ENCODE measurements around the gene FBXO3.

Gene FBXO3

DNA sequence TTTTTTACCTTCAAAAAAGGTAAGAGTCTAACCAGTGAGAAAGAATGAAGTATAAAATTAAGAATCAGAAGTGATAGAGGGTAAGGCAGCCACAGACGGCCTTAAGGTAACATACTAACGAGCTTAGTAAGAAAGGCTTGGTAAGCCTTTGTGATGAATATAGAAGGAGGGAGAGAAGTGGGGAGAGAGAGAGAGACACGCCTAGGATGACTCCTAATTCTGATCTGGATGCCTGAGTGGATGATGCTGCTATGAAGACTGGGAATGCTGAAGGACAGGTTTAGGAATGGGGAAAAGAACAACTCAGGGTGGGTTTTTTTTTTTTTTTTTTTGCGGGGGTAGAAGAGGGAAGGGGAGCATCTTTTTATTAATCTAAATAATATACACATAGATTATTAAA, 4.8 kb downstream of the FBXO3 start:
- Histone ChIP-seq H3K4me1 (ENCODE audit: control insufficient read depth, insufficient read depth, low read length) (no peaks in the 10 kb centered on the region), H3K4me3 (ENCODE audit: low read depth, low read length) (no peak overlapping the region), H3K9ac (ENCODE audit: low read depth, low read length) (no peak overlapping the region), H3K27me3 (ENCODE audit: control insufficient read depth, insufficient read depth, low read length) (peaks cover 13% of the 10 kb centered on the region), H3K36me3 (ENCODE audit: control insufficient read depth, insufficient read depth, low read length) (no peaks in the 10 kb centered on the region), H3K9me3 (ENCODE audit: control insufficient read depth, insufficient read depth, low read length) (no peaks in the 10 kb centered on the region)

GRCh38 chr11:33767624-33768023, 6.7 kb downstream of the FBXO3 start:
- H3K36me3 ChIP-seq (ENCODE audit: control insufficient read depth, insufficient read depth, low read length) = no peaks in the 10 kb centered on the region

DNA sequence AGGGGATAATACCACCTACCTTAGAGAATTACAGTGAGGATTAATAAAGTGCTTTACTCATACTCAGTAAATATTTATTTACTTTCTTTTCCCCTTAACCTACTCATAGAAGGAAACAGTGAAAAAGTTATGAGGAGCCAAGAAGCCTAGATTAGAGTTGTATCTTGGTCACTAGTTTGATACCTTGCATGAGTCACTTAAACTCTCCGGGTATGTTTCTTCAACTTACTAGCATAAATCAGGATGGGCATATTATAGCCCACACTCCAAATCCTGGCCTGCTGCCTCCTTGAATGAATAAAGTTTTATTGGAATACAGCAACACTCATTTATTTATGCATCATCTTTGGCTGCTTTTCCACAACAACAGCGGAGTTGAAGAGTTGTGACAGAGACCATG, 8.2 kb downstream of the FBXO3 start:
- Histone ChIP-seq H3K36me3 (ENCODE audit: control insufficient read depth, insufficient read depth, low read length) (no peaks in the 10 kb centered on the region), H3K9ac (ENCODE audit: low read depth, low read length) (no peak overlapping the region), H3K4me3 (ENCODE audit: low read depth, low read length) (no peak overlapping the region), H3K4me1 (ENCODE audit: control insufficient read depth, insufficient read depth, low read length) (no peaks in the 10 kb centered on the region), H3K27me3 (ENCODE audit: control insufficient read depth, insufficient read depth, low read length) (no peaks in the 10 kb centered on the region), H3K9me3 (ENCODE audit: control insufficient read depth, insufficient read depth, low read length) (no peaks in the 10 kb centered on the region)

More at GRCh38 chr11:33767624-33768023, 6.7 kb downstream of the FBXO3 start:
- H3K9ac ChIP-seq (ENCODE audit: low read depth, low read length) = no peak overlapping the region
- H3K4me1 ChIP-seq (ENCODE audit: control insufficient read depth, insufficient read depth, low read length) = no peaks in the 10 kb centered on the region
- H3K9me3 ChIP-seq (ENCODE audit: control insufficient read depth, insufficient read depth, low read length) = no peaks in the 10 kb centered on the region
- no peak overlapping the region for H3K4me3 ChIP-seq (ENCODE audit: low read depth, low read length)
- H3K27me3 ChIP-seq (ENCODE audit: control insufficient read depth, insufficient read depth, low read length) = peaks cover 1% of the 10 kb centered on the region

DNA sequence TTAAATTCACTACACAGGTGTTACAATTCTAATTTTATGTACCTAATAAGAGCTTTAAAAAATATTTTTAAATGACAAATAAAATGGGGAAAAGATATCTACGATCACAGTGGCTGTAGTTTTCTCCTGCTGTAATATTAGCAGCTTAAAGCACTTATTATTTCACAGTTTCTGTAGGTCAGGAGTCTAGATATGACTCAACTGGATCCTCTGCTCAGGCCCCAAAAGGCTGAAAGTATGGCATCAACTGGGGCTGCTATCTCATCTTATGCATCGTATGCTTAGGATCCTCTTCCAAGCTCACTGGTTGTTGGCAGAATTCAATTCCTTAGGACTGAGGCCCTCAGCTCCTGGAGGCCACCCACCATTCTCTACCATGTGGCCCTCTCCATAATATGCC, 12.8 kb downstream of the FBXO3 start:
- no peaks in the 10 kb centered on the region for H3K27me3 ChIP-seq (ENCODE audit: control insufficient read depth, insufficient read depth, low read length)
- H3K36me3 ChIP-seq (ENCODE audit: control insufficient read depth, insufficient read depth, low read length) = no peaks in the 10 kb centered on the region
- H3K9me3 ChIP-seq (ENCODE audit: control insufficient read depth, insufficient read depth, low read length) = no peaks in the 10 kb centered on the region
- H3K4me1 ChIP-seq (ENCODE audit: control insufficient read depth, insufficient read depth, low read length) = no peaks in the 10 kb centered on the region
- H3K9ac ChIP-seq (ENCODE audit: low read depth, low read length) = no peak overlapping the region
- H3K4me3 ChIP-seq (ENCODE audit: low read depth, low read length) = no peak overlapping the region

- no peaks in the 10 kb centered on the region for H3K4me1 ChIP-seq (ENCODE audit: control insufficient read depth, insufficient read depth, low read length)
- H3K9me3 ChIP-seq (ENCODE audit: control insufficient read depth, insufficient read depth, low read length) = no peaks in the 10 kb centered on the region
- H3K4me3 ChIP-seq (ENCODE audit: low read depth, low read length) = no peak overlapping the region
- H3K27me3 ChIP-seq (ENCODE audit: control insufficient read depth, insufficient read depth, low read length) = no peaks in the 10 kb centered on the region
- H3K9ac ChIP-seq (ENCODE audit: low read depth, low read length) = no peak overlapping the region
- no peaks in the 10 kb centered on the region for H3K36me3 ChIP-seq (ENCODE audit: control insufficient read depth, insufficient read depth, low read length)
Observed at GRCh38 chr11:33753304-33753967, 20.9 kb downstream of the FBXO3 start.

DNA sequence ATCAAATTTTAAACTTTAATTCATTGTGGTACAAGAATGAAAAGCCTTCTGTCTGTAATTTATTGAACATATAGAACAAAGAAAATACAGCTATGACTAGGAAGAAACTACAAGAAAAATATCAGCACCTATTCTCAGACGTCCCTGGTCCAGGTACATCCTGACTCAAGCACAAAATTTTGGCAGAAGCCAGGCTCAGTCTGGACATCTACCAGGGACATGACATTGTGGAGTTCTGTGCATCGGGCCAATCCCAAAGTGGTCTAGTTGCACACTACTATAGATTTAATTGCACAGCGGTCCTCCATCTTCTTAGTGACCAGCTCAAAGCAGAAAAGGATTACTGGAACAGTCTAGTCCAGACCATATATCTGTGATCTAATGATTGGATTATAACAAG, 22.4 kb downstream of the FBXO3 start:
- Histone ChIP-seq H3K9me3 (ENCODE audit: control insufficient read depth, insufficient read depth, low read length) (no peaks in the 10 kb centered on the region), H3K4me3 (ENCODE audit: low read depth, low read length) (no peak overlapping the region), H3K9ac (ENCODE audit: low read depth, low read length) (no peak overlapping the region), H3K27me3 (ENCODE audit: control insufficient read depth, insufficient read depth, low read length) (no peaks in the 10 kb centered on the region), H3K36me3 (ENCODE audit: control insufficient read depth, insufficient read depth, low read length) (no peaks in the 10 kb centered on the region), H3K4me1 (ENCODE audit: control insufficient read depth, insufficient read depth, low read length) (no peaks in the 10 kb centered on the region)

- H3K9me3 ChIP-seq (ENCODE audit: control insufficient read depth, insufficient read depth, low read length) = no peaks in the 10 kb centered on the region
- H3K36me3 ChIP-seq (ENCODE audit: control insufficient read depth, insufficient read depth, low read length) = no peaks in the 10 kb centered on the region
- H3K9ac ChIP-seq (ENCODE audit: low read depth, low read length) = no peak overlapping the region
- no peaks in the 10 kb centered on the region for H3K27me3 ChIP-seq (ENCODE audit: control insufficient read depth, insufficient read depth, low read length)
- H3K4me3 ChIP-seq (ENCODE audit: low read depth, low read length) = no peak overlapping the region
- no peaks in the 10 kb centered on the region for H3K4me1 ChIP-seq (ENCODE audit: control insufficient read depth, insufficient read depth, low read length)
Observed at GRCh38 chr11:33747979-33748378, 26.3 kb downstream of the FBXO3 start.

- H3K4me1 ChIP-seq (ENCODE audit: control insufficient read depth, insufficient read depth, low read length) = no peaks in the 10 kb centered on the region
- no peak overlapping the region for H3K4me3 ChIP-seq (ENCODE audit: low read depth, low read length)
- no peak overlapping the region for H3K9ac ChIP-seq (ENCODE audit: low read depth, low read length)
- no peaks in the 10 kb centered on the region for H3K9me3 ChIP-seq (ENCODE audit: control insufficient read depth, insufficient read depth, low read length)
- H3K27me3 ChIP-seq (ENCODE audit: control insufficient read depth, insufficient read depth, low read length) = no peaks in the 10 kb centered on the region
- no peaks in the 10 kb centered on the region for H3K36me3 ChIP-seq (ENCODE audit: control insufficient read depth, insufficient read depth, low read length)
Observed at GRCh38 chr11:33743291-33743690, 31.0 kb downstream of the FBXO3 start.

- H3K36me3 ChIP-seq (ENCODE audit: control insufficient read depth, insufficient read depth, low read length) = no peaks in the 10 kb centered on the region
- no peaks in the 10 kb centered on the region for H3K9me3 ChIP-seq (ENCODE audit: control insufficient read depth, insufficient read depth, low read length)
- H3K4me1 ChIP-seq (ENCODE audit: control insufficient read depth, insufficient read depth, low read length) = no peaks in the 10 kb centered on the region
- no peak overlapping the region for H3K4me3 ChIP-seq (ENCODE audit: low read depth, low read length)
- no peaks in the 10 kb centered on the region for H3K27me3 ChIP-seq (ENCODE audit: control insufficient read depth, insufficient read depth, low read length)
- H3K9ac ChIP-seq (ENCODE audit: low read depth, low read length) = no peak overlapping the region
Observed at GRCh38 chr11:33742249-33742851, 32.0 kb downstream of the FBXO3 start.

- H3K4me3 ChIP-seq (ENCODE audit: low read depth, low read length) = no peak overlapping the region
- no peaks in the 10 kb centered on the region for H3K36me3 ChIP-seq (ENCODE audit: control insufficient read depth, insufficient read depth, low read length)
- H3K4me1 ChIP-seq (ENCODE audit: control insufficient read depth, insufficient read depth, low read length) = peaks cover 3% of the 10 kb centered on the region
- no peaks in the 10 kb centered on the region for H3K27me3 ChIP-seq (ENCODE audit: control insufficient read depth, insufficient read depth, low read length)
- no peak overlapping the region for H3K9ac ChIP-seq (ENCODE audit: low read depth, low read length)
- H3K9me3 ChIP-seq (ENCODE audit: control insufficient read depth, insufficient read depth, low read length) = no peaks in the 10 kb centered on the region
Observed at GRCh38 chr11:33741806-33742205, 32.5 kb downstream of the FBXO3 start.

DNA sequence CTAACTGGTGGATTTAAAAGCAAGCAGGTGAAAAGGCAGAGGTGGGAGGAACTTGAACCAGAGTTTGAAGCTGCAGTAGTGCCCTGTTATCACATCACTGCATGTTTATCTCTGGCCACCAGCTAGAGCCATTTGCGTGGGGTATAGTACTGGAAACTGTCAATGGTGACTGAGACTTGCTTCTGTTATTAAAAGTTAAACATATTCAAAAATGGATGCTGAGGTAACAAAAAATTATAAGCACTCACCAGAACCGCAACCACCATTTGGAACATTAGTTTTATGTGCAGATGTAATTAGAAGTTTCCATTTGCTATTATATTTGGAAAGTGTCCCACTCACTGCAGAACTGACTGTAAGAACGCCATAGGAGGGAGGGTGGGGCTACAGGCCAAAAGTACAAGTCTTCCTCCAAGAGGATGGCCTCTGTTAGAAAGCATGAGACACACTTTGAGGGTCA, 36.9 kb downstream of the FBXO3 start:
- no peaks in the 10 kb centered on the region for H3K36me3 ChIP-seq (ENCODE audit: control insufficient read depth, insufficient read depth, low read length)
- no peaks in the 10 kb centered on the region for H3K9me3 ChIP-seq (ENCODE audit: control insufficient read depth, insufficient read depth, low read length)
- H3K4me1 ChIP-seq (ENCODE audit: control insufficient read depth, insufficient read depth, low read length) = peaks cover 9% of the 10 kb centered on the region
- no peak overlapping the region for H3K9ac ChIP-seq (ENCODE audit: low read depth, low read length)
- H3K27me3 ChIP-seq (ENCODE audit: control insufficient read depth, insufficient read depth, low read length) = peaks cover 10% of the 10 kb centered on the region
- no peak overlapping the region for H3K4me3 ChIP-seq (ENCODE audit: low read depth, low read length)

DNA sequence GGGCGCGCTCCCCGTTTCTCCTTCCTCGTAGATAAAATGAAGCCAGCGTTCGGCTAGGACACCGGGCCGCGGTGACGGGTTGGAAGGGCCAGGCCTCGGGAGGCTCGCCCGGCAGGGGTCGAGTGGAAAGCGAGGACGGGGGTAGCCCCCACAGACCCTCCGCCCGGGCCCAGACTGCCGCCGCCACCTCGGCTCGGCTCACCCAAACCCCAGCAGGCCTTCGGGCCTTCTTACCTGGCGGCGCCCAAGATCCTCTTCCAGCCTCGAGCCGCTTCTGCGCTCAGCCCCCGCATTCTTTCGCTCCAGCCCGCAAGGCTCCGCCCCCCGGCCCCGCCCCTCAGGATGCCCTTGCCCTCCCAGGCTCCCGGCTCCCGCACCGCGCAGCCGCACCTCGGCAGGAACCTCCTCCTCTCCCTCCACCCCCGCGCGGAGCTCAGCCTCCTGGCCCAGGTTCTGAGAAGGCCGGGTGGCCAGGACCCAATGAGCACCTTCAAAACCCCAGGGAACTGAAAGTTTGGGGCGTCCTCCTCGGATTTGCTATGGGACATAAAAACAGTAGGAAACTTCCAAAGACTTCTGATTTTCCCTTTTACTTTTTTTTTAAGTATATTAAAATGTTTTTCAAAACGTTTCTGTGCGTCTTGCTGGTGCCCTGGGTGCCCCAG, 38.0 kb downstream of the FBXO3 start, which contains the start of gene CD59:
Gene CD59 (minus strand): TSS at position 276 of the 665 bp plus-strand sequence. CDS start 13,978 bp downstream, outside the sequence.
- H3K4me3 ChIP-seq (ENCODE audit: low read depth, low read length) = peak within 1 kb of the TSS; percentile 67
- H3K4me1 ChIP-seq (ENCODE audit: control insufficient read depth, insufficient read depth, low read length) = peaks cover 9% of the 10 kb centered on the region
- no peaks in the 10 kb centered on the region for H3K36me3 ChIP-seq (ENCODE audit: control insufficient read depth, insufficient read depth, low read length)
- H3K9ac ChIP-seq (ENCODE audit: low read depth, low read length) = peak within 1 kb of the TSS; percentile 57
- no peaks in the 10 kb centered on the region for H3K9me3 ChIP-seq (ENCODE audit: control insufficient read depth, insufficient read depth, low read length)
- peaks cover 10% of the 10 kb centered on the region for H3K27me3 ChIP-seq (ENCODE audit: control insufficient read depth, insufficient read depth, low read length)
